SK-N-SH (cell line): ENCODE data around the gene LOXHD1. TPM values are rescaled to one million over a fixed set of nuclear protein-coding genes. Genes with fewer than 3 reads are reported as not detected.

Source experiments
- CTCF ChIA-PET: fragments of 300-600, 350-600 bp; formaldehyde crosslinking; extraction: SDS; loops from one replicate; lab custom pipeline; 2021; lab: Yijun Ruan, JAX
- POLR2A ChIA-PET: fragments of 350-600 bp; sonication (Branson Sonifier 250); formaldehyde crosslinking; extraction: SDS; loops from one replicate; lab custom pipeline; 2020; ENCODE audit warnings: antibody characterized with exemption, inconsistent platforms; lab: Yijun Ruan, JAX
- DNase-seq: peaks from one replicate; pipeline ENCODE4 v3.0.0; 2012
- H2AFZ ChIP-seq: fragments of 200-600 bp; sonication (generic); 2 replicates; pipeline ENCODE4 v1.8.1; 2016; ENCODE audit warnings: antibody characterized with exemption, mild to moderate bottlenecking, low read depth
- H3F3A ChIP-seq: fragments of 200-600 bp; sonication (generic); replicated peaks from 2 replicates; pipeline ENCODE3; 2016; ENCODE audit warnings: antibody characterized with exemption, mild to moderate bottlenecking; ENCODE audit not compliant: insufficient read depth
- H3K27ac ChIP-seq, 2 experiments: fragments of 200-500 bp in 1 of 2; fragments of 200-600 bp in 1 of 2; sonication (Bioruptor generic) in 1 of 2; sonication (generic), shearing (Covaris generic) in 1 of 2; 2 replicates each; pipeline versions ENCODE4 v1.5.1 to v1.6.1; 2014 to 2016; ENCODE audit warnings: low read depth in 2 of 2, inconsistent platforms in 1 of 2, low read length in 1 of 2, mild to moderate bottlenecking in 1 of 2, mixed read lengths in 1 of 2
- H3K27me3 ChIP-seq: fragments of 200-600 bp; sonication (generic), shearing (Covaris generic); 2 replicates; pipeline ENCODE4 v1.6.1; 2016; ENCODE audit warnings: mixed run types; ENCODE audit not compliant: insufficient read depth
- H3K36me3 ChIP-seq, 2 experiments: fragments of 200-500 bp in 1 of 2; fragments of 200-600 bp in 1 of 2; sonication (Bioruptor generic) in 1 of 2; sonication (generic) in 1 of 2; replicated peaks in 1 of 2; 2 replicates each; pipeline versions ENCODE3 to v1.5.1; 2014 to 2016; ENCODE audit warnings: low read length in 1 of 2, mild to moderate bottlenecking in 1 of 2; ENCODE audit not compliant: insufficient read depth in 2 of 2, control insufficient read depth in 1 of 2
- H3K4me1 ChIP-seq, 2 experiments: fragments of 200-500 bp in 1 of 2; fragments of 200-600 bp in 1 of 2; sonication (Bioruptor generic) in 1 of 2; sonication (generic), shearing (Covaris generic) in 1 of 2; 2 replicates each; pipeline versions ENCODE4 v1.5.1 to v1.6.1; 2014 to 2016; ENCODE audit warnings: low read depth in 1 of 2, low read length in 1 of 2, mixed run types in 1 of 2; ENCODE audit not compliant: insufficient read depth in 2 of 2, control insufficient read depth in 1 of 2
- H3K4me2 ChIP-seq: fragments of 200-600 bp; sonication (generic), shearing (Covaris generic); 2 replicates; pipeline ENCODE4 v1.6.1; 2017; ENCODE audit warnings: mixed run types
- H3K4me3 ChIP-seq, 2 experiments: fragments of 200-500 bp in 1 of 2; fragments of 200-600 bp in 1 of 2; sonication (Bioruptor generic) in 1 of 2; sonication (generic), shearing (Covaris generic) in 1 of 2; 2 replicates each; pipeline versions ENCODE4 v1.5.1 to v1.8.1; 2014 to 2016; ENCODE audit warnings: low read depth in 2 of 2, inconsistent platforms in 1 of 2, low read length in 1 of 2, mild to moderate bottlenecking in 1 of 2, mixed read lengths in 1 of 2, moderate library complexity in 1 of 2
- H3K79me2 ChIP-seq: fragments of 200-600 bp; sonication (generic); 2 replicates; pipeline ENCODE4 v1.8.1; 2017; ENCODE audit warnings: mild to moderate bottlenecking; ENCODE audit not compliant: insufficient read depth
- H3K9ac ChIP-seq: fragments of 200-600 bp; sonication (generic); 2 replicates; pipeline ENCODE4 v1.6.1; 2017; ENCODE audit warnings: mixed run types
- H3K9me2 ChIP-seq: fragments of 200-600 bp; sonication (generic); 2 replicates; pipeline ENCODE4 v1.6.1; 2017; ENCODE audit warnings: mixed run types
- H3K9me3 ChIP-seq: fragments of 200-600 bp; sonication (generic); 2 replicates; pipeline ENCODE4 v1.6.1; 2017; ENCODE audit warnings: mixed run types, mild to moderate bottlenecking, moderate library complexity
- H4K20me1 ChIP-seq: fragments of 200-600 bp; sonication (generic); 2 replicates; pipeline ENCODE4 v1.6.1; 2017; ENCODE audit warnings: mild to moderate bottlenecking, mixed run types; ENCODE audit not compliant: insufficient read depth
- EP300 ChIP-seq, 2 experiments: IDR thresholded peaks; 2 replicates each; pipeline versions ENCODE4 v1.4.0 to v1.6.1; 2012; ENCODE audit warnings: borderline replicate concordance in 1 of 2, low read depth in 1 of 2, low read length in 1 of 2
- FOSL2 ChIP-seq: IDR thresholded peaks from 2 replicates; pipeline ENCODE4 v1.4.0; 2012; ENCODE audit warnings: low read depth, mild to moderate bottlenecking, moderate library complexity, borderline replicate concordance
- FOXM1 ChIP-seq: IDR thresholded peaks from 2 replicates; pipeline ENCODE4 v1.4.0; 2012; ENCODE audit warnings: low read depth, mild to moderate bottlenecking
- IRF3 ChIP-seq: fragments of 150-350 bp; IDR thresholded peaks from 2 replicates; pipeline ENCODE4 v1.6.1; 2016; ENCODE audit warnings: mild to moderate bottlenecking, low read depth, low read length
- JUND ChIP-seq: IDR thresholded peaks from 2 replicates; pipeline ENCODE4 v1.4.0; 2012
- MEF2A ChIP-seq: IDR thresholded peaks from 2 replicates; pipeline ENCODE4 v1.4.0; 2012; ENCODE audit warnings: low read depth, borderline replicate concordance
- NRF1 ChIP-seq: IDR thresholded peaks from 2 replicates; pipeline ENCODE4 v1.6.1; 2012; ENCODE audit warnings: low read depth, mild to moderate bottlenecking, low read length
- RAD21 ChIP-seq: IDR thresholded peaks from 2 replicates; pipeline ENCODE4 v1.6.1; 2012; ENCODE audit warnings: mild to moderate bottlenecking, low read length
- RCOR1 ChIP-seq: fragments of 150-350 bp; IDR thresholded peaks from 2 replicates; pipeline ENCODE4 v1.6.1; 2017; ENCODE audit warnings: antibody characterized with exemption, low read length
- RFX5 ChIP-seq: IDR thresholded peaks from 2 replicates; pipeline ENCODE4 v1.6.1; 2012; ENCODE audit warnings: mild to moderate bottlenecking, improper control_type of control experiment, low read length
- SMC3 ChIP-seq: IDR thresholded peaks from 2 replicates; pipeline ENCODE4 v1.6.1; 2012; ENCODE audit warnings: low read depth, low read length, improper control_type of control experiment
- TAF1 ChIP-seq: IDR thresholded peaks from 2 replicates; pipeline ENCODE4 v1.6.1; 2012; ENCODE audit warnings: low read depth, mild to moderate bottlenecking, low read length, moderate library complexity, borderline replicate concordance
- TCF12 ChIP-seq: IDR thresholded peaks from 2 replicates; pipeline ENCODE4 v1.4.0; 2012
- TEAD4 ChIP-seq: IDR thresholded peaks from 2 replicates; pipeline ENCODE4 v1.4.0; 2012; ENCODE audit warnings: mild to moderate bottlenecking, borderline replicate concordance; ENCODE audit not compliant: insufficient read depth
- USF1 ChIP-seq: IDR thresholded peaks from 2 replicates; pipeline ENCODE4 v1.4.0; 2012; ENCODE audit warnings: low read depth, borderline replicate concordance
- YY1 ChIP-seq: IDR thresholded peaks from 2 replicates; pipeline ENCODE4 v1.4.0; 2012; ENCODE audit warnings: low read depth, mild to moderate bottlenecking
- WGBS: methylation state at CpG from one replicate; pipeline ENCODE4 v1.1.6; 2017; ENCODE audit warnings: low lambda C conversion rate; 5-methylcytosine and 5-hydroxymethylcytosine counted together
- polyA plus RNA-seq, 3 experiments: library from polyadenylated mRNA; depleted of rRNA; stranded (reverse); fragments of >200 nt; gene quantifications; 2 replicates each; pipeline ENCODE4 v1.2.3, GENCODE V29; 2012
- TF ChIP-seq, protein P1 (sequence below): fragments of 200-600 bp; sonication (generic); IDR thresholded peaks from 2 replicates; pipeline ENCODE4 v1.6.1; 2017; ENCODE audit warnings: antibody characterized with exemption, mild to moderate bottlenecking, moderate library complexity
- TF ChIP-seq, protein P2 (sequence below): IDR thresholded peaks from 2 replicates; pipeline ENCODE4 v1.4.0; 2012; ENCODE audit warnings: low read depth, borderline replicate concordance
- TF ChIP-seq, protein P3 (sequence below): IDR thresholded peaks from 2 replicates; pipeline ENCODE4 v1.4.0; 2012; ENCODE audit warnings: low read depth

Gene LOXHD1
- polyA plus RNA-seq, 1 of the 3 experiments (the other 2 are of a cell fraction), result not detected

DNA sequence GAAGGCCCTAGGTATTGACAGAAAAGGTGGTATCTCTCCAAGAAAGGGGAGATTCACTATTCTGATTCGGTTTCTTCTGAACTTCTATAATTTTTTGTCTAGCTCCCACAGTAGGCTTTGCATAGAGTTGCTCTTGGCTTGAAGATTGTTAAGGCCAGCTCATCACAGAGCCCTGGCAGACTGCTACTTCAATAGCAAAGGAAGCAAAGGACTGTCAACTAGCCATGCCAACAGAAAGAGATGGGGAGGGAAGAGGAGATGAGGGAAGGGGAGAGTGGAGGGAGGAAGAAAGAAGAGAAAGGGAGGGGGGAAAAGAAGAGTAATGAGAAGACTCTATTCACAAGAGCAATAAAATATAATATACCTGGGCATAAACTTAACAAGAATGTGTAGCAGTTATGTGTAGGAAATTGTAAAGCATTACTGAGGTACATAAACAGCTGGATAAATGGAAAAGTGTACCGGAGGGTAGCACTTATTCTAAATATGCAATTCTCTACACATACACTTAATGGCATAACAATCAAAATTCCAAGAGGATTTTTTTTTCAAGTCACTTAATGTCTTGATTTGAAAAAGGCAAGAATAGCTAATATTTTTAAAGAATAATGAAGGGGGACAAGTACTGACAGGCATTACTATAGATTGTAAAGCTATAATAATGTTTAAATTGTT is 102.5 kb downstream of the LOXHD1 start (continued):
- TF ChIP-seq TEAD4, result no peak
- TF ChIP-seq TCF12, result no peak
- no peak for TF ChIP-seq TAF1
- no peak for TF ChIP-seq RAD21
- no peak for TF ChIP-seq JUND
- no peak for TF ChIP-seq FOXM1
- no peak for TF ChIP-seq RFX5
- TF ChIP-seq NRF1, result no peak
- TF ChIP-seq EP300 (IDR thresholded peaks at IDR 0.05; ENCODE audit: borderline replicate concordance in 1 of 2, low read depth in 1 of 2, low read length in 1 of 2), result no peak
- TF ChIP-seq, protein P1, sequence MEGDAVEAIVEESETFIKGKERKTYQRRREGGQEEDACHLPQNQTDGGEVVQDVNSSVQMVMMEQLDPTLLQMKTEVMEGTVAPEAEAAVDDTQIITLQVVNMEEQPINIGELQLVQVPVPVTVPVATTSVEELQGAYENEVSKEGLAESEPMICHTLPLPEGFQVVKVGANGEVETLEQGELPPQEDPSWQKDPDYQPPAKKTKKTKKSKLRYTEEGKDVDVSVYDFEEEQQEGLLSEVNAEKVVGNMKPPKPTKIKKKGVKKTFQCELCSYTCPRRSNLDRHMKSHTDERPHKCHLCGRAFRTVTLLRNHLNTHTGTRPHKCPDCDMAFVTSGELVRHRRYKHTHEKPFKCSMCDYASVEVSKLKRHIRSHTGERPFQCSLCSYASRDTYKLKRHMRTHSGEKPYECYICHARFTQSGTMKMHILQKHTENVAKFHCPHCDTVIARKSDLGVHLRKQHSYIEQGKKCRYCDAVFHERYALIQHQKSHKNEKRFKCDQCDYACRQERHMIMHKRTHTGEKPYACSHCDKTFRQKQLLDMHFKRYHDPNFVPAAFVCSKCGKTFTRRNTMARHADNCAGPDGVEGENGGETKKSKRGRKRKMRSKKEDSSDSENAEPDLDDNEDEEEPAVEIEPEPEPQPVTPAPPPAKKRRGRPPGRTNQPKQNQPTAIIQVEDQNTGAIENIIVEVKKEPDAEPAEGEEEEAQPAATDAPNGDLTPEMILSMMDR, result no peak
- TF ChIP-seq SMC3, result no peak

GRCh38 chr18:46550609-46551008 is 106.4 kb downstream of the LOXHD1 start:
- ChIA-PET POLR2A (no interaction called here), CTCF (no interaction called here)
- 53% methylated on average over 2 of the region's 2 CpGs for WGBS
- no peaks in the 10 kb centered on the region for H3K79me2 ChIP-seq
- H3K9ac ChIP-seq, result no peak overlapping the region
- H3K27me3 ChIP-seq, result no peaks in the 10 kb centered on the region
- no peaks in the 10 kb centered on the region for H3F3A ChIP-seq
- H3K36me3 ChIP-seq, result no peaks in the 10 kb centered on the region
- no peaks in the 10 kb centered on the region for H3K4me1 ChIP-seq
- TF ChIP-seq USF1, result no peak
- no peak overlapping the region for H3K4me2 ChIP-seq
- H4K20me1 ChIP-seq, result no peaks in the 10 kb centered on the region
- DNase-seq, result no peak
- no peaks in the 10 kb centered on the region for H3K9me3 ChIP-seq
- H3K9me2 ChIP-seq, result no peaks in the 10 kb centered on the region
- H3K27ac ChIP-seq, result no peak overlapping the region
- H3K4me3 ChIP-seq, result no peak overlapping the region
- H2AFZ ChIP-seq, result no peak overlapping the region

DNA sequence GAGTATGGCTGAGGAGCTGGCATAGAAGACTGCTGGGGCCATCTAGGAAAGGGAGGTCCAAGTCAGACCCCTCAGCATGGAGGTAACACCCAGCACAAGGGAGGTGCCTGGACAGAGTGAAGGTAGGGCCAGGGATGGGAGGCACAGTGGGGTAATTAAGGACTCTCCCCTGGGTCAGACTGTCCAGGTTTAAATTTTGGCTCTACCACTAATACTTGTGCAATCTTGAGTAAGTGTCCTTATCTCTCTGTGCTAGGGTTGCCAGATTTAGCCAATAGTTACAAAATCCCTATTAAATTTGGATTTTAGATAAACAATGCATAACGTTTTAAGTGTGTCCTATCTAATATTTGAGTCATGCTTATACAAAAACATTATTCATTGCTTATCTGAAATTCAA is 109.5 kb downstream of the LOXHD1 start:
- H3K27me3 ChIP-seq, result no peaks in the 10 kb centered on the region
- H3K79me2 ChIP-seq, result no peaks in the 10 kb centered on the region
- H4K20me1 ChIP-seq, result no peaks in the 10 kb centered on the region
- no peaks in the 10 kb centered on the region for H3F3A ChIP-seq
- no peak for DNase-seq
- H3K9ac ChIP-seq, result no peak overlapping the region
- no peaks in the 10 kb centered on the region for H3K36me3 ChIP-seq
- no peak overlapping the region for H3K4me2 ChIP-seq
- no peak overlapping the region for H3K4me3 ChIP-seq
- WGBS, result 0% methylated on average over 1 of the region's 1 CpG
- CTCF ChIA-PET, result interaction anchor here (0.6 kb wide), 1 partner anchor 16 kb away, joined by 3 read pairs; no protein-coding TSS in a partner anchor
- no peak for TF ChIP-seq FOSL2
- no peak for TF ChIP-seq RFX5
- no peak for TF ChIP-seq YY1
- TF ChIP-seq, protein P2, sequence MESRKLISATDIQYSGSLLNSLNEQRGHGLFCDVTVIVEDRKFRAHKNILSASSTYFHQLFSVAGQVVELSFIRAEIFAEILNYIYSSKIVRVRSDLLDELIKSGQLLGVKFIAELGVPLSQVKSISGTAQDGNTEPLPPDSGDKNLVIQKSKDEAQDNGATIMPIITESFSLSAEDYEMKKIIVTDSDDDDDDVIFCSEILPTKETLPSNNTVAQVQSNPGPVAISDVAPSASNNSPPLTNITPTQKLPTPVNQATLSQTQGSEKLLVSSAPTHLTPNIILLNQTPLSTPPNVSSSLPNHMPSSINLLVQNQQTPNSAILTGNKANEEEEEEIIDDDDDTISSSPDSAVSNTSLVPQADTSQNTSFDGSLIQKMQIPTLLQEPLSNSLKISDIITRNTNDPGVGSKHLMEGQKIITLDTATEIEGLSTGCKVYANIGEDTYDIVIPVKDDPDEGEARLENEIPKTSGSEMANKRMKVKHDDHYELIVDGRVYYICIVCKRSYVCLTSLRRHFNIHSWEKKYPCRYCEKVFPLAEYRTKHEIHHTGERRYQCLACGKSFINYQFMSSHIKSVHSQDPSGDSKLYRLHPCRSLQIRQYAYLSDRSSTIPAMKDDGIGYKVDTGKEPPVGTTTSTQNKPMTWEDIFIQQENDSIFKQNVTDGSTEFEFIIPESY, result no peak
- no peak for TF ChIP-seq FOXM1
- no peak for TF ChIP-seq MEF2A
- TF ChIP-seq, protein P3, sequence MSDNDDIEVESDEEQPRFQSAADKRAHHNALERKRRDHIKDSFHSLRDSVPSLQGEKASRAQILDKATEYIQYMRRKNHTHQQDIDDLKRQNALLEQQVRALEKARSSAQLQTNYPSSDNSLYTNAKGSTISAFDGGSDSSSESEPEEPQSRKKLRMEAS, result no peak
- TF ChIP-seq TCF12, result no peak
- TF ChIP-seq SMC3, result no peak
- no peak for TF ChIP-seq RCOR1
- no peak for TF ChIP-seq USF1
- no peak for TF ChIP-seq IRF3
- TF ChIP-seq EP300 (IDR thresholded peaks at IDR 0.05; ENCODE audit: borderline replicate concordance in 1 of 2, low read depth in 1 of 2, low read length in 1 of 2), result no peak
- no peak overlapping the region for H3K27ac ChIP-seq
- H2AFZ ChIP-seq, result no peak overlapping the region
- POLR2A ChIA-PET, result no interaction called here
- no peaks in the 10 kb centered on the region for H3K9me3 ChIP-seq
- H3K9me2 ChIP-seq, result no peaks in the 10 kb centered on the region
- no peaks in the 10 kb centered on the region for H3K4me1 ChIP-seq
